ENCODE measurements around the gene ZNF678. TPM values are rescaled to one million over a fixed set of nuclear protein-coding genes. Genes with fewer than 3 reads are reported as not detected.

ZNF678 gene
- total and polyA plus RNA-seq, 2 of the 4 experiments (the other 2 are of a cell fraction): 1.3 to 4.8 TPM

DNA sequence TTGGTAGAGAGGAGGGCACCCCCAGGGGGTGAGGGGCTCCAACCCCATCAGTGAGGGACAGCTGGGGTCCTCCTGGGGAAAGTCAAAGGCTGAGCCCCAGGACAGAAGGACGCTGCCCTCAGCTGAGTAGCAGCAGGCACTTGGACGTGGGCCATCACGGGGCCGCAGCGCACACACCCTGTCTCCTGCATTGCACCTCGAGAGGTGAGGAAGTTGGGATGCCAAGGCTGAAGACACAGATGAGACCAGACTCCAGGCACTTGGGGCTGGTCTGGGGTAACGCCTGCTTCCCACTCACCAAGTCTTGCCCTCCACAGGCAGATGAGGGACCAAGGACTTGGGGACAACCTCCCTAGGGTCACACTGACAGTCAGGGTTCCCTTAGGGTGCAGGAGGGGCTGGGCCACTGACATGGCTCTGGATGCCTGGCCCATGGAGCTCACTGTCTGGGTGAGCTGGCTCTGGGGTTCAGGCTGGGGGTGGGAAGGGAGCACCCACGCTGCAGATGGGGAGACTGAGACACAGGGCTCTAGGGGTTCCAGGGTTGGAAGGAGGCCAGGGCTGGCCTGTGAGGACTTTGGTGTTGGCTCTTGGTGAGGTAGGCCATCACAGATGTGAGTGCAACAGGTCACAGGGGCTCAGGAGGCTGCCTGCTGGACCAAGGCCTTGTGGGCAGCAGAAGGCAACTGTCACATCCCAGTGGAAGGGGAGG, 16.6 kb upstream of the ZNF678 start (continued):
- TF ChIP-seq, protein P1, sequence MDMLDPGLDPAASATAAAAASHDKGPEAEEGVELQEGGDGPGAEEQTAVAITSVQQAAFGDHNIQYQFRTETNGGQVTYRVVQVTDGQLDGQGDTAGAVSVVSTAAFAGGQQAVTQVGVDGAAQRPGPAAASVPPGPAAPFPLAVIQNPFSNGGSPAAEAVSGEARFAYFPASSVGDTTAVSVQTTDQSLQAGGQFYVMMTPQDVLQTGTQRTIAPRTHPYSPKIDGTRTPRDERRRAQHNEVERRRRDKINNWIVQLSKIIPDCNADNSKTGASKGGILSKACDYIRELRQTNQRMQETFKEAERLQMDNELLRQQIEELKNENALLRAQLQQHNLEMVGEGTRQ (IDR thresholded peaks at IDR 0.05; ENCODE audit: low read depth, low read length): no peak
- no peak for TF ChIP-seq MXI1 (IDR thresholded peaks at IDR 0.05; ENCODE audit: borderline replicate concordance, low read depth, low read length)
- TF ChIP-seq POLR2A (IDR thresholded peaks at IDR 0.05; ENCODE audit: low read depth, low read length): no peak
- TF ChIP-seq RCOR1 (IDR thresholded peaks at IDR 0.05; ENCODE audit: insufficient replicate concordance, low read length): no peak
- no peak for TF ChIP-seq MAZ (IDR thresholded peaks at IDR 0.05; ENCODE audit: borderline replicate concordance, low read depth, low read length)
- TF ChIP-seq CEBPB (IDR thresholded peaks at IDR 0.05; ENCODE audit: low read depth, low read length): no peak
- TF ChIP-seq RAD21 (IDR thresholded peaks at IDR 0.05; ENCODE audit: low read length): no peak
